ENCODE measurements around the gene TCF12. TPM values are rescaled to one million over a fixed set of nuclear protein-coding genes. Genes with fewer than 3 reads are reported as not detected.

The TCF12 gene
- total RNA-seq, 1 donor from 2014 or later = 112 TPM

GRCh38 chr15:57220205-57220604 lies 301.8 kb downstream of the TCF12 start:
- Histone ChIP-seq H2AFZ (ENCODE audit: low read depth, low read length) (no peak overlapping the region), H3K27ac (ENCODE audit: low read depth, low read length) (peak overlapping the region; percentile 67), H3K4me1 (ENCODE audit: insufficient read depth, low read length) (peaks cover 48% of the 10 kb centered on the region), H4K20me1 (ENCODE audit: insufficient read depth, low read length) (no peaks in the 10 kb centered on the region), H3K79me2 (ENCODE audit: insufficient read depth, low read length) (peaks cover 74% of the 10 kb centered on the region), H3K27me3 (ENCODE audit: insufficient read depth, low read length) (no peaks in the 10 kb centered on the region), H3K9ac (ENCODE audit: low read length) (peak overlapping the region; percentile 71), H3K4me2 (ENCODE audit: low read length) (peak overlapping the region; percentile 79), H3K4me3 (ENCODE audit: insufficient read depth, low read depth, low read length) (peak overlapping the region; percentile 65), H3K36me3 (ENCODE audit: insufficient read depth, low read length) (no peaks in the 10 kb centered on the region), H3K9me3 (ENCODE audit: insufficient read depth, low read depth, low read length) (no peaks in the 10 kb centered on the region)
- no peaks in the 10 kb centered on the region for H3K27me3 Mint-ChIP-seq (ENCODE audit: low read depth, unreplicated experiment)
- FAIRE-seq (peak; percentile 49), DNase-seq (ENCODE audit: low read depth) (peak; percentile 71)
- no peaks in the 10 kb centered on the region for H3K9me3 Mint-ChIP-seq (ENCODE audit: unreplicated experiment)
- H3K4me3 Mint-ChIP-seq (ENCODE audit: unreplicated experiment) = peak overlapping the region; percentile 73
- no peaks in the 10 kb centered on the region for H3K36me3 Mint-ChIP-seq (ENCODE audit: low read depth, unreplicated experiment)
- peak overlapping the region; percentile 58 for H3K27ac Mint-ChIP-seq (ENCODE audit: unreplicated experiment)
- peaks cover 50% of the 10 kb centered on the region for H3K4me1 Mint-ChIP-seq (ENCODE audit: low read depth, unreplicated experiment)
- no peak for TF ChIP-seq EZH2 (IDR thresholded peaks at IDR 0.05; ENCODE audit: insufficient read depth, low read length)
- TF ChIP-seq CTCF (IDR thresholded peaks at IDR 0.05; ENCODE audit: insufficient read depth, low read depth, low read length) = no peak

- H3K27me3 Mint-ChIP-seq (ENCODE audit: low read depth, unreplicated experiment) = no peaks in the 10 kb centered on the region
- no peak for FAIRE-seq
These were observed 302.7 kb downstream of the TCF12 start for GRCh38 chr15:57221134-57221533.

More at GRCh38 chr15:57221134-57221533, 302.7 kb downstream of the TCF12 start:
- Histone ChIP-seq H2AFZ (ENCODE audit: low read depth, low read length) (no peak overlapping the region), H3K79me2 (ENCODE audit: insufficient read depth, low read length) (peaks cover 79% of the 10 kb centered on the region), H3K9me3 (ENCODE audit: insufficient read depth, low read depth, low read length) (no peaks in the 10 kb centered on the region), H3K27me3 (ENCODE audit: insufficient read depth, low read length) (no peaks in the 10 kb centered on the region), H3K4me1 (ENCODE audit: insufficient read depth, low read length) (peaks cover 39% of the 10 kb centered on the region), H3K36me3 (ENCODE audit: insufficient read depth, low read length) (no peaks in the 10 kb centered on the region), H3K27ac (ENCODE audit: low read depth, low read length) (peak overlapping the region; percentile 28), H3K4me3 (ENCODE audit: insufficient read depth, low read depth, low read length) (peak overlapping the region; percentile 65), H3K4me2 (ENCODE audit: low read length) (peak overlapping the region; percentile 79), H3K9ac (ENCODE audit: low read length) (peak overlapping the region; percentile 67), H4K20me1 (ENCODE audit: insufficient read depth, low read length) (no peaks in the 10 kb centered on the region)
- peak overlapping the region; percentile 59 for H3K27ac Mint-ChIP-seq (ENCODE audit: unreplicated experiment)
- no peak for DNase-seq (ENCODE audit: low read depth)
- peaks cover 41% of the 10 kb centered on the region for H3K4me1 Mint-ChIP-seq (ENCODE audit: low read depth, unreplicated experiment)
- peak overlapping the region; percentile 73 for H3K4me3 Mint-ChIP-seq (ENCODE audit: unreplicated experiment)
- TF ChIP-seq CTCF (IDR thresholded peaks at IDR 0.05; ENCODE audit: insufficient read depth, low read depth, low read length) (no peak), EZH2 (IDR thresholded peaks at IDR 0.05; ENCODE audit: insufficient read depth, low read length) (no peak)
- no peaks in the 10 kb centered on the region for H3K9me3 Mint-ChIP-seq (ENCODE audit: unreplicated experiment)
- no peaks in the 10 kb centered on the region for H3K36me3 Mint-ChIP-seq (ENCODE audit: low read depth, unreplicated experiment)
